ENCODE results near the gene AGER. TPM values are rescaled to one million over a fixed set of nuclear protein-coding genes. Genes with fewer than 3 reads are reported as not detected.
A peak's percentile ranks its signal among the peaks of the same experiment; 100 is the strongest.

Gene AGER
- total RNA-seq, 1 experiment from 2014 or later: 14.3 TPM

GRCh38 chr6:32173051-32173727 is 10.9 kb downstream of the AGER start:
- Histone ChIP-seq H3K56ac (ENCODE audit: insufficient read length, low read depth, low read length) (no peak overlapping the region), H2AFZ (ENCODE audit: low read length) (no peak overlapping the region), H2BK20ac (ENCODE audit: low read depth, low read length, poor library complexity, severe bottlenecking) (no peak overlapping the region), H2AK5ac (ENCODE audit: insufficient read length, low read length) (no peak overlapping the region), H3K18ac (ENCODE audit: insufficient read length, low read depth, low read length) (no peak overlapping the region), H3K27ac (ENCODE audit: insufficient read length, low read depth, low read length) (no peak overlapping the region), H3K23me2 (ENCODE audit: insufficient read length, low read depth, low read length, poor library complexity, severe bottlenecking) (peaks cover 17% of the 10 kb centered on the region), H4K5ac (ENCODE audit: insufficient read length, low read depth, low read length) (no peak overlapping the region), H3K4me2 (ENCODE audit: insufficient read depth, insufficient read length, low read length) (no peak overlapping the region), H2BK15ac (ENCODE audit: low read depth, low read length) (no peak overlapping the region), H4K8ac (replicated peaks; ENCODE audit: insufficient read length, low read depth, low read length) (no peak overlapping the region), H4K91ac (ENCODE audit: insufficient read length, low read depth, low read length) (no peak overlapping the region), H3K9ac (ENCODE audit: extremely low read depth, insufficient read length, low read length) (peak overlapping the region; percentile 49), H2BK120ac (ENCODE audit: low read depth, low read length, poor library complexity, severe bottlenecking) (no peak overlapping the region), H2BK5ac (ENCODE audit: insufficient read length, low read length) (no peak overlapping the region), H3K79me1 (ENCODE audit: insufficient read depth, low read depth, low read length, poor library complexity, severe bottlenecking) (no peaks in the 10 kb centered on the region), H3K4me1 (ENCODE audit: insufficient read depth, low read length) (peaks cover 7% of the 10 kb centered on the region), H3K79me2 (ENCODE audit: insufficient read depth, low read length) (peaks cover 15% of the 10 kb centered on the region; the same call in 1 of the 2 replicates), H4K20me1 (ENCODE audit: control insufficient read depth, insufficient read depth, insufficient read length) (peaks cover 2% of the 10 kb centered on the region), H3K14ac (ENCODE audit: insufficient read depth, low read length) (no peak overlapping the region), H3T11ph (ENCODE audit: low read length) (no peak overlapping the region), H3K9me3 (ENCODE audit: control insufficient read depth, low read depth, low read length) (no peaks in the 10 kb centered on the region), H3K23ac (ENCODE audit: insufficient read length, low read depth, low read length) (no peak overlapping the region), H3K4ac (ENCODE audit: low read depth, low read length) (no peak overlapping the region), H3K27me3 (ENCODE audit: insufficient read depth, low read length) (no peaks in the 10 kb centered on the region), H2BK12ac (ENCODE audit: insufficient read length, low read depth, low read length) (no peak overlapping the region)
- Mint-ChIP-seq H3K36me3 (ENCODE audit: insufficient read depth in 1 of 3, low read depth in 3 of 3) (peaks cover 29 to 39% (median 37%) of the 10 kb centered on the region in 3 experiments; a peak in 6 of 7 replicates), H3K4me3 (peak overlapping the region; percentile 2 to 11; a peak in 2 of 5 replicates), H3K4me1 (peaks cover 27 to 39% of the 10 kb centered on the region in 2 experiments), H3K27ac (no peak overlapping the region; a peak in 2 of 7 replicates), H3K9me3 (no peaks in the 10 kb centered on the region), H3K27me3 (ENCODE audit: low read depth) (no peaks in the 10 kb centered on the region)
- no CpG with 5 or more reads among the region's 4 CpGs for WGBS (ENCODE audit: extremely low coverage, insufficient read length, low lambda C conversion rate)
- no peak for TF ChIP-seq CTCF (conservative IDR thresholded peaks at IDR 0.05)
- DNase-seq: no peak
